ENCODE measurements around the gene MPG.
A peak's percentile ranks its signal among the peaks of the same experiment; 100 is the strongest.

The MPG gene

GRCh38 chr16:75580-76501 is 2.2 kb upstream of the MPG start:
- no peak for TF ChIP-seq CTCF (IDR thresholded peaks at IDR 0.05; ENCODE audit: insufficient read depth, missing control alignments)
- FAIRE-seq (no peak), DNase-seq (ENCODE audit: insufficient read length, low spot score) (no peak)

- DNase-seq (ENCODE audit: insufficient read length, low spot score) (no peak), FAIRE-seq (no peak)
- TF ChIP-seq CTCF (IDR thresholded peaks at IDR 0.05; ENCODE audit: insufficient read depth, missing control alignments) = no peak
These were observed 1.3 kb upstream of the MPG start for GRCh38 chr16:76535-77272.

GRCh38 chr16:77273-77806 is 685 bp upstream of the MPG start:
- TF ChIP-seq CTCF (IDR thresholded peaks at IDR 0.05; ENCODE audit: insufficient read depth, missing control alignments) = no peak
- DNase-seq (ENCODE audit: insufficient read length, low spot score) (peak; percentile 62), FAIRE-seq (no peak)

GRCh38 chr16:78444-79150 is 572 bp downstream of the MPG start:
- DNase-seq (ENCODE audit: insufficient read length, low spot score) (no peak), FAIRE-seq (no peak)
- TF ChIP-seq CTCF (IDR thresholded peaks at IDR 0.05; ENCODE audit: insufficient read depth, missing control alignments) = no peak

- no peak for TF ChIP-seq CTCF (IDR thresholded peaks at IDR 0.05; ENCODE audit: insufficient read depth, missing control alignments)
- FAIRE-seq (no peak), DNase-seq (ENCODE audit: insufficient read length, low spot score) (no peak)
These were observed 1.4 kb downstream of the MPG start for GRCh38 chr16:79151-80054.

- TF ChIP-seq CTCF (IDR thresholded peaks at IDR 0.05; ENCODE audit: insufficient read depth, missing control alignments) = no peak
- FAIRE-seq = no peak
- no peak for DNase-seq (ENCODE audit: insufficient read length, low spot score)
These were observed 5.1 kb downstream of the MPG start for GRCh38 chr16:83060-83603.

Data from D721Med (cell line).